Stimulated activated CD8-positive, alpha-beta memory T cell treated with anti-CD3 and anti-CD28 coated beads, Interleukin-7, amount 100 ng/mL, for 1 hour (primary cell): ENCODE measurements around the gene LRRC71.

Source experiments
- DNase-seq, 2 donors: peaks; one replicate each; pipeline ENCODE4 v3.0.0-alpha.2; 2020; ENCODE audit warnings: low read depth in 2 of 2

Gene LRRC71

GRCh38 chr1:156920233-156921052 is at the start of gene LRRC71:
Gene LRRC71, plus strand, starts transcription at chr1:156920632. Its CDS starts 172 bp downstream, at chr1:156920804.
- DNase-seq, result peak in 1 of 2 donors; percentile 21

GRCh38 chr1:156873659-156874058 is 46.8 kb upstream of the LRRC71 start:
- no peak for DNase-seq

GRCh38 chr1:156874142-156874541 is 46.3 kb upstream of the LRRC71 start:
- no peak for DNase-seq

GRCh38 chr1:156874572-156875340 is 45.7 kb upstream of the LRRC71 start:
- DNase-seq, result no peak

- no peak for DNase-seq
These were observed 45.2 kb upstream of the LRRC71 start for GRCh38 chr1:156875341-156875615.

GRCh38 chr1:156876281-156876680 is 44.2 kb upstream of the LRRC71 start:
- no peak for DNase-seq

- no peak for DNase-seq
These were observed 42.8 kb upstream of the LRRC71 start for GRCh38 chr1:156877433-156878170.

GRCh38 chr1:156879876-156880275 is 40.6 kb upstream of the LRRC71 start:
- DNase-seq, result no peak

- DNase-seq, result no peak
These were observed 40.0 kb upstream of the LRRC71 start for GRCh38 chr1:156880473-156880872.

- no peak for DNase-seq
These were observed 39.3 kb upstream of the LRRC71 start for GRCh38 chr1:156881101-156881500.

- no peak for DNase-seq
These were observed 38.8 kb upstream of the LRRC71 start for GRCh38 chr1:156881663-156882062.

- no peak for DNase-seq
These were observed 37.9 kb upstream of the LRRC71 start for GRCh38 chr1:156882543-156882942.

GRCh38 chr1:156883919-156884318 is 36.5 kb upstream of the LRRC71 start:
- no peak for DNase-seq

- DNase-seq, result no peak
These were observed 35.8 kb upstream of the LRRC71 start for GRCh38 chr1:156884560-156885184.

GRCh38 chr1:156885314-156885713 is 35.1 kb upstream of the LRRC71 start:
- no peak for DNase-seq

- no peak for DNase-seq
These were observed 34.5 kb upstream of the LRRC71 start for GRCh38 chr1:156885880-156886355.

- DNase-seq, result no peak
These were observed 33.7 kb upstream of the LRRC71 start for GRCh38 chr1:156886583-156887281.

GRCh38 chr1:156887317-156887716 is 33.1 kb upstream of the LRRC71 start:
- DNase-seq, result no peak

GRCh38 chr1:156887734-156888133 is 32.7 kb upstream of the LRRC71 start:
- DNase-seq, result no peak

GRCh38 chr1:156889802-156890580 is 30.4 kb upstream of the LRRC71 start:
- peak; percentile 12 to 34 for DNase-seq
